Liver (tissue), 9 donors: Measurements from ENCODE around the gene GRPEL2. TPM values are rescaled to one million over a fixed set of nuclear protein-coding genes. Genes with fewer than 3 reads are reported as not detected.

ENCODE experiments used
- DNase-seq: peaks from one replicate; pipeline ENCODE4 v3.0.0-alpha.2; 2017; ENCODE audit warnings: low spot score
- H3K27ac ChIP-seq, 2 donors: one replicate each; pipeline ENCODE4 v1.7.0; 2013; ENCODE audit warnings: inconsistent platforms in 2 of 2, low read length in 2 of 2, control low read depth in 1 of 2, low read depth in 1 of 2, mild to moderate bottlenecking in 1 of 2
- H3K27me3 ChIP-seq, 4 donors: one replicate each; pipeline versions ENCODE4 v1.6.1 to v1.7.0; 2013; ENCODE audit warnings: low read length in 3 of 4, inconsistent platforms in 1 of 4, mild to moderate bottlenecking in 1 of 4, moderate library complexity in 1 of 4; ENCODE audit not compliant: control insufficient read depth in 4 of 4, insufficient read depth in 4 of 4
- H3K36me3 ChIP-seq, 4 donors: one replicate each; pipeline versions ENCODE4 v1.6.1 to v1.7.0; 2013; ENCODE audit warnings: low read length in 3 of 4, mild to moderate bottlenecking in 3 of 4, low read depth in 1 of 4, moderate library complexity in 1 of 4; ENCODE audit not compliant: control insufficient read depth in 4 of 4, insufficient read depth in 3 of 4
- H3K4me1 ChIP-seq, 4 donors: one replicate each; pipeline versions ENCODE4 v1.6.1 to v1.7.0; 2013; ENCODE audit warnings: low read length in 3 of 4, mild to moderate bottlenecking in 3 of 4, moderate library complexity in 1 of 4; ENCODE audit not compliant: control insufficient read depth in 4 of 4, insufficient read depth in 4 of 4
- H3K4me3 ChIP-seq, 3 donors: one replicate each; pipeline versions ENCODE4 v1.6.1 to v1.7.0; 2013; ENCODE audit warnings: low read length in 3 of 3, control low read depth in 1 of 3, low read depth in 1 of 3, mild to moderate bottlenecking in 1 of 3
- H3K9ac ChIP-seq, 2 donors: one replicate each; pipeline ENCODE4 v1.7.0; 2013; ENCODE audit warnings: low read length in 2 of 2, mild to moderate bottlenecking in 2 of 2, moderate library complexity in 2 of 2, control low read depth in 1 of 2, low read depth in 1 of 2
- H3K9me3 ChIP-seq, 4 donors: one replicate each; pipeline versions ENCODE4 v1.6.1 to v1.7.0; 2013; ENCODE audit warnings: low read length in 3 of 4; ENCODE audit not compliant: control insufficient read depth in 4 of 4
- ATF3 ChIP-seq: IDR thresholded peaks from 2 replicates; pipeline ENCODE4 v1.6.1; 2016; ENCODE audit warnings: antibody characterized with exemption
- CTCF ChIP-seq: fragments of 150-350 bp; IDR thresholded peaks from 2 replicates; pipeline ENCODE4 v1.5.1; 2017; ENCODE audit warnings: improper control_type of control experiment, low read depth, low read length; ENCODE audit not compliant: missing input control
- EGR1 ChIP-seq, 2 donors: IDR thresholded peaks; 2 replicates each; pipeline ENCODE4 v1.6.1; 2016 to 2018; ENCODE audit warnings: antibody characterized with exemption in 2 of 2, low read depth in 2 of 2
- FOXA1 ChIP-seq: IDR thresholded peaks from 2 replicates; pipeline ENCODE4 v1.6.1; 2016; ENCODE audit warnings: antibody characterized with exemption
- FOXA2 ChIP-seq: IDR thresholded peaks from 2 replicates; pipeline ENCODE4 v1.6.1; 2016; ENCODE audit warnings: antibody characterized with exemption
- GABPA ChIP-seq, 2 donors: IDR thresholded peaks in 1 of 2; conservative IDR thresholded peaks in 1 of 2; 2 replicates each; pipeline ENCODE4 v1.6.1; 2016; ENCODE audit warnings: antibody characterized with exemption in 2 of 2, mild to moderate bottlenecking in 1 of 2, moderate library complexity in 1 of 2
- HNF4A ChIP-seq, 2 donors: conservative IDR thresholded peaks; 2 replicates each; pipeline ENCODE4 v1.6.1; 2016; ENCODE audit warnings: antibody characterized with exemption in 2 of 2, mild to moderate bottlenecking in 2 of 2
- HNF4G ChIP-seq: IDR thresholded peaks from 2 replicates; pipeline ENCODE4 v1.6.1; 2016; ENCODE audit warnings: antibody characterized with exemption
- NR2F2 ChIP-seq: IDR thresholded peaks from 2 replicates; pipeline ENCODE4 v1.6.1; 2016; ENCODE audit warnings: antibody characterized with exemption
- RAD21 ChIP-seq, 2 donors: IDR thresholded peaks; 2 replicates each; pipeline ENCODE4 v1.6.1; 2016; ENCODE audit warnings: antibody characterized with exemption in 2 of 2, mild to moderate bottlenecking in 2 of 2
- RXRA ChIP-seq, 2 donors: IDR thresholded peaks; 2 replicates each; pipeline ENCODE4 v1.6.1; 2017 to 2018; ENCODE audit warnings: antibody characterized with exemption in 2 of 2, mild to moderate bottlenecking in 1 of 2
- SP1 ChIP-seq: IDR thresholded peaks from 2 replicates; pipeline ENCODE4 v1.6.1; 2018; ENCODE audit warnings: antibody characterized with exemption, mild to moderate bottlenecking
- TAF1 ChIP-seq: conservative IDR thresholded peaks from 2 replicates; pipeline ENCODE4 v1.6.1; 2016; ENCODE audit warnings: antibody characterized with exemption, mild to moderate bottlenecking
- YY1 ChIP-seq: IDR thresholded peaks from 2 replicates; pipeline ENCODE4 v1.6.1; 2016; ENCODE audit warnings: antibody characterized with exemption, mild to moderate bottlenecking
- WGBS: extraction: QIAGEN DNeasy Blood & Tissue Kit; methylation state at CpG from one replicate; pipeline ENCODE4 v1.1.7; 2013; 5-methylcytosine and 5-hydroxymethylcytosine counted together
- polyA plus RNA-seq, 2 donors: library from polyadenylated mRNA; stranded (reverse) in 1 of 2; unstranded in 1 of 2; fragments of 200-250 nt in 1 of 2; fragments of >200 nt in 1 of 2; fragmentation: Nextera tagmentation in 1 of 2; extraction: Ambion mirVana in 1 of 2; gene quantifications; one replicate each; pipeline versions ENCODE4 v1.2.1 to v1.2.3, GENCODE V29; 2013 to 2015
- total RNA-seq, 2 donors: library from RNA; depleted of rRNA; stranded (reverse); fragments of >200 nt; gene quantifications; one replicate each; pipeline ENCODE4 v1.2.3, GENCODE V29; 2014
- TF ChIP-seq, protein P1 (sequence below): IDR thresholded peaks from 2 replicates; pipeline ENCODE4 v1.6.1; 2016; ENCODE audit warnings: antibody characterized with exemption, mild to moderate bottlenecking
- TF ChIP-seq, protein P2 (sequence below): IDR thresholded peaks from 2 replicates; pipeline ENCODE4 v1.6.1; 2016; ENCODE audit warnings: antibody characterized with exemption
- TF ChIP-seq, protein P3 (sequence below): IDR thresholded peaks from 2 replicates; pipeline ENCODE4 v1.6.1; 2016; ENCODE audit warnings: antibody characterized with exemption
- donor health status: healthy.
- donor health status: healthy.
- donor health status: healthy.
- donor health status: healthy.
- donor health status: healthy.

GRPEL2 gene
- total and polyA plus RNA-seq, 4 donors: 2.5 to 9.5 (median 4.8) TPM

DNA sequence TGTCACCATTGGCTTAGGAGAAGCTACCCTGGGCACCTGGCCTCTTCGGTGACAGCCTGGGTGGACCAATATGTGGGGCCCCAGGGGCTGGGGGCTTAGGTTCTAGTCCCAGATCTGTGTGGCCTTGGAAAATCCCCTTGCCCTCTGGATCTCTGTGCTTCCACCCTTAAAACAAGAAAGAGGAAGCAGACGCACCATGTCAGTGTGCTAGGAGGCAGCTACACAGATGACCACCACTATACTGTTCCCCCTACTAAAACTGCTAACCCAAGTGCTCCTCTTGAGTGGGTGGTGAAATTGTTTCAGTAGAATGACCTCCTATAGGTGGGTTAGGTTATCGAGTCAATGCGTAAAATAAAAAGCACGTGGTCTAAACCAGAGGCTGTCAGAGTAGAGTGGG lies 42.7 kb upstream of the GRPEL2 start:
- no peak for TF ChIP-seq RAD21 (IDR thresholded peaks at IDR 0.05)
- TF ChIP-seq YY1: no peak
- no peak for TF ChIP-seq CTCF
- TF ChIP-seq TAF1: no peak
- TF ChIP-seq ATF3: no peak
- no peak for TF ChIP-seq RXRA (IDR thresholded peaks at IDR 0.05)
- TF ChIP-seq GABPA (IDR thresholded peaks at IDR 0.05 in 1 of 2, conservative IDR thresholded peaks at IDR 0.05 in 1 of 2): no peak
- TF ChIP-seq, protein P1, sequence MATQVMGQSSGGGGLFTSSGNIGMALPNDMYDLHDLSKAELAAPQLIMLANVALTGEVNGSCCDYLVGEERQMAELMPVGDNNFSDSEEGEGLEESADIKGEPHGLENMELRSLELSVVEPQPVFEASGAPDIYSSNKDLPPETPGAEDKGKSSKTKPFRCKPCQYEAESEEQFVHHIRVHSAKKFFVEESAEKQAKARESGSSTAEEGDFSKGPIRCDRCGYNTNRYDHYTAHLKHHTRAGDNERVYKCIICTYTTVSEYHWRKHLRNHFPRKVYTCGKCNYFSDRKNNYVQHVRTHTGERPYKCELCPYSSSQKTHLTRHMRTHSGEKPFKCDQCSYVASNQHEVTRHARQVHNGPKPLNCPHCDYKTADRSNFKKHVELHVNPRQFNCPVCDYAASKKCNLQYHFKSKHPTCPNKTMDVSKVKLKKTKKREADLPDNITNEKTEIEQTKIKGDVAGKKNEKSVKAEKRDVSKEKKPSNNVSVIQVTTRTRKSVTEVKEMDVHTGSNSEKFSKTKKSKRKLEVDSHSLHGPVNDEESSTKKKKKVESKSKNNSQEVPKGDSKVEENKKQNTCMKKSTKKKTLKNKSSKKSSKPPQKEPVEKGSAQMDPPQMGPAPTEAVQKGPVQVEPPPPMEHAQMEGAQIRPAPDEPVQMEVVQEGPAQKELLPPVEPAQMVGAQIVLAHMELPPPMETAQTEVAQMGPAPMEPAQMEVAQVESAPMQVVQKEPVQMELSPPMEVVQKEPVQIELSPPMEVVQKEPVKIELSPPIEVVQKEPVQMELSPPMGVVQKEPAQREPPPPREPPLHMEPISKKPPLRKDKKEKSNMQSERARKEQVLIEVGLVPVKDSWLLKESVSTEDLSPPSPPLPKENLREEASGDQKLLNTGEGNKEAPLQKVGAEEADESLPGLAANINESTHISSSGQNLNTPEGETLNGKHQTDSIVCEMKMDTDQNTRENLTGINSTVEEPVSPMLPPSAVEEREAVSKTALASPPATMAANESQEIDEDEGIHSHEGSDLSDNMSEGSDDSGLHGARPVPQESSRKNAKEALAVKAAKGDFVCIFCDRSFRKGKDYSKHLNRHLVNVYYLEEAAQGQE: no peak
- no peak for TF ChIP-seq FOXA2
- TF ChIP-seq EGR1 (IDR thresholded peaks at IDR 0.05; ENCODE audit: low read depth in 2 of 2): no peak
- Histone ChIP-seq H3K36me3 (no peaks in the 10 kb centered on the region), H3K27ac (no peak overlapping the region), H3K9me3 (no peaks in the 10 kb centered on the region), H3K4me1 (peaks cover 0 to 5% (median 2%) of the 10 kb centered on the region in 4 donors), H3K9ac (no peak overlapping the region), H3K4me3 (no peak overlapping the region), H3K27me3 (no peaks in the 10 kb centered on the region)
- no peak for DNase-seq
- WGBS: 92% methylated on average over 5 of the region's 5 CpGs

DNA sequence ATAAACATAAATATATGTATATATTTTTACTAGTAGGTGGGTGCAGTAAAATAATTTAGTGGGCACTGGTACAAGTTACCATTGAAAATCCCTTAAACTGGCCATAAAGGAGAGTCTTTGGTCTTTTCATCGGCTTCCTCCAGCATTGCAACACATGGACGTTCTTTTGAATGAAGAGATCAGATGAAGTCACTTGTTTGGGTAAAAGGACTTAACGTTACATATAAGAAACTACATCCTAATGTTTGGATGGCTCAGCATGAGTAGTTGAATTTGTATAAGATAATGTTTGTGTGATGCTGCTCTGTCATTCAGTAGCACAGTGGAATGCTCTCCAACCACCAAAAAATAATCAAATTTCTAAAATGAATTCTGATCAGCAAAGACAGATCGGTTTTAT lies 42.1 kb upstream of the GRPEL2 start:
- H3K36me3 ChIP-seq: no peaks in the 10 kb centered on the region
- 83% methylated on average over 4 of the region's 4 CpGs for WGBS
- TF ChIP-seq NR2F2: no peak
- TF ChIP-seq SP1: no peak
- no peak for TF ChIP-seq YY1
- TF ChIP-seq, protein P2, sequence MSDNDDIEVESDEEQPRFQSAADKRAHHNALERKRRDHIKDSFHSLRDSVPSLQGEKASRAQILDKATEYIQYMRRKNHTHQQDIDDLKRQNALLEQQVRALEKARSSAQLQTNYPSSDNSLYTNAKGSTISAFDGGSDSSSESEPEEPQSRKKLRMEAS: no peak
- no peak for TF ChIP-seq HNF4G
- no peak for TF ChIP-seq GABPA (IDR thresholded peaks at IDR 0.05 in 1 of 2, conservative IDR thresholded peaks at IDR 0.05 in 1 of 2)
- TF ChIP-seq, protein P3, sequence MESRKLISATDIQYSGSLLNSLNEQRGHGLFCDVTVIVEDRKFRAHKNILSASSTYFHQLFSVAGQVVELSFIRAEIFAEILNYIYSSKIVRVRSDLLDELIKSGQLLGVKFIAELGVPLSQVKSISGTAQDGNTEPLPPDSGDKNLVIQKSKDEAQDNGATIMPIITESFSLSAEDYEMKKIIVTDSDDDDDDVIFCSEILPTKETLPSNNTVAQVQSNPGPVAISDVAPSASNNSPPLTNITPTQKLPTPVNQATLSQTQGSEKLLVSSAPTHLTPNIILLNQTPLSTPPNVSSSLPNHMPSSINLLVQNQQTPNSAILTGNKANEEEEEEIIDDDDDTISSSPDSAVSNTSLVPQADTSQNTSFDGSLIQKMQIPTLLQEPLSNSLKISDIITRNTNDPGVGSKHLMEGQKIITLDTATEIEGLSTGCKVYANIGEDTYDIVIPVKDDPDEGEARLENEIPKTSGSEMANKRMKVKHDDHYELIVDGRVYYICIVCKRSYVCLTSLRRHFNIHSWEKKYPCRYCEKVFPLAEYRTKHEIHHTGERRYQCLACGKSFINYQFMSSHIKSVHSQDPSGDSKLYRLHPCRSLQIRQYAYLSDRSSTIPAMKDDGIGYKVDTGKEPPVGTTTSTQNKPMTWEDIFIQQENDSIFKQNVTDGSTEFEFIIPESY: no peak
- TF ChIP-seq, protein P1: no peak
- no peak for TF ChIP-seq TAF1
- TF ChIP-seq RXRA (IDR thresholded peaks at IDR 0.05): no peak
- no peak for TF ChIP-seq FOXA2
- TF ChIP-seq ATF3: no peak
- no peak for TF ChIP-seq FOXA1
- no peak for TF ChIP-seq HNF4A (conservative IDR thresholded peaks at IDR 0.05)
- TF ChIP-seq RAD21 (IDR thresholded peaks at IDR 0.05): no peak
- TF ChIP-seq CTCF: no peak
- H3K27ac ChIP-seq: no peak overlapping the region
- H3K9me3 ChIP-seq: no peaks in the 10 kb centered on the region
- H3K4me3 ChIP-seq: no peak overlapping the region
- DNase-seq: no peak
- H3K9ac ChIP-seq: no peak overlapping the region
- no peaks in the 10 kb centered on the region for H3K27me3 ChIP-seq
- H3K4me1 ChIP-seq: peaks cover 0 to 5% (median 2%) of the 10 kb centered on the region in 4 donors
